Measurements from ENCODE around the gene LRRC28.

The LRRC28 gene

DNA sequence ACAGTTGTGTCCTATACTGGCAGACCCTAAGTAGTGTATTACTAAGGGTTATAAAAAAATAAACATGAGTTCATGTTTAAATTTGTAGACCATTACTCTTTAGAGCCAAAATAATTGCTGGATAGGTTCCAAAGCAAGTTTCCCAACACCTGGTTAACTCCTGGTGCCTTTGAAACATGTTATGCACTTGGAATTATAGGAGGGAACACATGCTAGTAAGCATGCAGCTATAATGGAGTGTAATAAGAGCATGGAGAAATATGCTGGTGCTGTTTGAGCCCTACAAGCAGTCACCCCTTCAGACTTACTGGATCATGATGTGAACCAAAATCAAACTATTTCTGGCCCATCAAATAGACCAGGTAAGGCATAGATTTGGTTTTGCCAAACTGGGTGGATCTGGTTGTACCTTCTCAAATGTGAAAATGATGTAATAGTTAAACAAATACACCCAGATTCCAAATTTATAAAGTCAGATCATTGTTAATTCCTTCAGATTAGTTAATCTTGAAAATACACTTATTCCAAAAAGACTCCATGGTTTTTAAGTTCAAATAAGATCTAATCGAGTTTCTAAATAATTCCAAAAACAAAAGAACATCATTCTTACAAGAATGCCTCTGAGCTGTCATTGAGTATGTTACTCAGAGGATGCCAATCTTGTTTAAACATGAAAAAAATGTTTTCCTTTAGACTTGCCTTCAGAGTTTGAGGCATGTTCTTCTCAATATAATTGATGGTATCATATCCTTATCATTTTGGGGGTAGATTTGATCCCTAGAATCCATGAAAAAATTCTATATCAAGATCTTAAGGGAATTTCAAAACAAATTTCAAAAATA lies 69.3 kb downstream of the LRRC28 start:
- no peak overlapping the region for H3K4me3 ChIP-seq (ENCODE audit: low read depth, low read length)
- no peak for DNase-seq
- H3K36me3 ChIP-seq, result no peaks in the 10 kb centered on the region
- H3K9me3 ChIP-seq (ENCODE audit: severe bottlenecking), result no peaks in the 10 kb centered on the region
- H3K27me3 ChIP-seq (ENCODE audit: insufficient read depth, low read depth, severe bottlenecking), result no peaks in the 10 kb centered on the region
- H3K27ac ChIP-seq, result no peak overlapping the region
- no peak for TF ChIP-seq CTCF (IDR thresholded peaks at IDR 0.05; ENCODE audit: low read depth, low read length)

GRCh38 chr15:99321468-99321867 lies 70.2 kb downstream of the LRRC28 start:
- DNase-seq, result no peak

DNA sequence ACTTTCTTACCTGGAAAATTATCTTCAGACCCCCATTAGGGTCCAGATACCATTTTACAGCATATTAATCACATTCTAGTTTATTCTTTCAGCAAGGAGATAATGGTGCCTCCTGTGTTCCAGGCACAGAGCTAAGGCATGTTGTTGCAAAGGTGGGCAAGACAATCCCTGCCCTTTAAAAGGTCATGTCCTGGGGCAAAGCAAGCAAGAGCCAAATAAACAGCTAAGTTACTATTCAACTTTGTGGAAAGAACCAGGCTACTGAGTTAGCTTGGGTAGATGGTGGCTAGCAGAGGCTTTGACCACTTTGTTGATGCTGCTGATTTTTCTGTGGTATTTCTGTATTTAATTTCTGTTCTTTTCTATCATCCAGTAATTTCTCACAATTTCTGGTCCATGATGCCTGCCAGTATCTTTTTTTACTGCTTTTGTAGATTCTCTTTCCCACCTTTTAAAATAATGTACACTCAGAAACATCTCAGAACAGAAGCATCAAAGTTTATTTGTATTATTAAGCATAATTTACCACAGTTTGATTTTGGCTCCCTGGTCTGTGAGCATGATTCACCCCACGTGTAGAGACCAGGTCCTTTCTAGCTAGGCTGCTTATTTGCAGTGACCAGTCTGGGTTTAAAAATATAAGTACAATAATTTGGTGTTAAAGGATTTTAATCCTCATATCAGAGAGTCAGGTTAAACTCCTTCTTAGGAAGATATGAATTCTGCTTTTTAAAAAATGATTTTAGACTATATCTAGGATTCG lies 71.5 kb downstream of the LRRC28 start:
- no peak overlapping the region for H3K27ac ChIP-seq
- H3K36me3 ChIP-seq, result no peaks in the 10 kb centered on the region
- H3K4me3 ChIP-seq (ENCODE audit: low read depth, low read length), result no peak overlapping the region
- H3K27me3 ChIP-seq (ENCODE audit: insufficient read depth, low read depth, severe bottlenecking), result no peaks in the 10 kb centered on the region
- no peaks in the 10 kb centered on the region for H3K9me3 ChIP-seq (ENCODE audit: severe bottlenecking)
- DNase-seq, result no peak
- TF ChIP-seq CTCF (IDR thresholded peaks at IDR 0.05; ENCODE audit: low read depth, low read length), result no peak

More at GRCh38 chr15:99321468-99321867, 70.2 kb downstream of the LRRC28 start:
- no peaks in the 10 kb centered on the region for H3K36me3 ChIP-seq
- no peak overlapping the region for H3K4me3 ChIP-seq (ENCODE audit: low read depth, low read length)
- TF ChIP-seq CTCF (IDR thresholded peaks at IDR 0.05; ENCODE audit: low read depth, low read length), result no peak
- no peaks in the 10 kb centered on the region for H3K27me3 ChIP-seq (ENCODE audit: insufficient read depth, low read depth, severe bottlenecking)
- no peak overlapping the region for H3K27ac ChIP-seq
- H3K9me3 ChIP-seq (ENCODE audit: severe bottlenecking), result no peaks in the 10 kb centered on the region

DNA sequence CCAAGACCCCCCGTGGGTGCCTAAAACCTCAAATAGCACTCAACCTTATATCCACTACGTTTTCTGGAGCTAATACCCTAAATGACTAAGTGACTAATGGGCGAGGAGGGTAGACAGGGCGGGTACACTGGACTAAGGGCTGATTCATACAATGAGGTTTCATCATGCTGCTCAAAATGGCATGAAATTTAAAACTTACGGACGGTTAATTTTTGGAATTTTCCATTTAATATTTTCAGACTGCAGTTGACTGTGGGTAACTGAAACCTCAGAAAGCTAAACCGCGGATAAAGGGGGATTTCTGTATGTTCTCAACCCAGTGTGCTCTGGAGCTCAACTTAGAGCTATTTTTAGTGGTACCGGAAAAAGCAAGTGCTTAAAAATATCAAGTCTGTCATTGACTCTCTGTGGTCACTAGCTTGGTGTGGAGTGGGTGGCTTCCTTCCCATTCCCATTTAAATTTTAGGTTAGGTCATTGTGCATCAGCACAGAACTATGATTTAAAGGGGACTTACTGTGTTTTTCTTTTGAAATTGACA lies 72.9 kb downstream of the LRRC28 start:
- no peak for DNase-seq
- Histone ChIP-seq H3K27me3 (ENCODE audit: insufficient read depth, low read depth, severe bottlenecking) (no peaks in the 10 kb centered on the region), H3K4me3 (ENCODE audit: low read depth, low read length) (no peak overlapping the region), H3K27ac (no peak overlapping the region), H3K36me3 (no peaks in the 10 kb centered on the region), H3K9me3 (ENCODE audit: severe bottlenecking) (no peaks in the 10 kb centered on the region)
- no peak for TF ChIP-seq CTCF (IDR thresholded peaks at IDR 0.05; ENCODE audit: low read depth, low read length)

- no peak for TF ChIP-seq CTCF (IDR thresholded peaks at IDR 0.05; ENCODE audit: low read depth, low read length)
- Histone ChIP-seq H3K27ac (no peak overlapping the region), H3K4me3 (ENCODE audit: low read depth, low read length) (no peak overlapping the region)
These were observed 73.4 kb downstream of the LRRC28 start for GRCh38 chr15:99324700-99325099.

More at GRCh38 chr15:99324700-99325099, 73.4 kb downstream of the LRRC28 start:
- Histone ChIP-seq H3K36me3 (no peaks in the 10 kb centered on the region), H3K27me3 (ENCODE audit: insufficient read depth, low read depth, severe bottlenecking) (no peaks in the 10 kb centered on the region), H3K9me3 (ENCODE audit: severe bottlenecking) (no peaks in the 10 kb centered on the region)
- DNase-seq, result no peak

Data from WERI-Rb-1 (cell line).